Measurements from ENCODE around the gene ANKRD37. TPM values are rescaled to one million over a fixed set of nuclear protein-coding genes. Genes with fewer than 3 reads are reported as not detected.

The ANKRD37 gene
- total and polyA plus RNA-seq, 9 of the 15 experiments (the other 6 are each of a cell fraction or from before 2014, with no cell fraction given): 1.3 to 53.7 (median 3.6) TPM

GRCh38 chr4:185395956-185396723, 501 bp upstream of the ANKRD37 start (continued):
- TF ChIP-seq TCF7L2 (IDR thresholded peaks at IDR 0.05; ENCODE audit: low read depth, low read length) (no peak), ZNF511 (CRISPR knock-in tag; IDR thresholded peaks at IDR 0.05) (peak; percentile 92; the same call in 1 of the 2 replicates), RNF219 (CRISPR knock-in tag; IDR thresholded peaks at IDR 0.05) (no peak), E2F1 (CRISPR knock-in tag; IDR thresholded peaks at IDR 0.05) (peak; percentile 85), HDAC1 (IDR thresholded peaks at IDR 0.05) (peak in 1 of 2 experiments; percentile 98; a peak in 2 of 4 replicates), ZNF217 (CRISPR knock-in tag; IDR thresholded peaks at IDR 0.05) (no peak), ZNF57 (CRISPR knock-in tag; IDR thresholded peaks at IDR 0.05) (no peak), CBFA2T2 (conservative IDR thresholded peaks at IDR 0.05) (no peak), ELF1 (tag; IDR thresholded peaks at IDR 0.05) (peak; percentile 75), GMEB1 (CRISPR knock-in tag; IDR thresholded peaks at IDR 0.05) (peak; percentile 58), SIX5 (IDR thresholded peaks at IDR 0.05; ENCODE audit: borderline replicate concordance in 1 of 2, insufficient read depth in 1 of 2, low read depth in 1 of 2, low read length in 2 of 2) (no peak), TAF1 (IDR thresholded peaks at IDR 0.05; ENCODE audit: control insufficient read depth, extremely low read depth, insufficient read depth, low read length, severe bottlenecking) (peak; percentile 59), NR2C2 (CRISPR knock-in tag; IDR thresholded peaks at IDR 0.05) (no peak), NR2C2 (tag; IDR thresholded peaks at IDR 0.05) (peak; percentile 78), CEBPG (CRISPR knock-in tag; IDR thresholded peaks at IDR 0.05) (no peak), CEBPG (tag; conservative IDR thresholded peaks at IDR 0.05 in 1 of 2, IDR thresholded peaks at IDR 0.05 in 1 of 2) (no peak), ARID2 (IDR thresholded peaks at IDR 0.05) (no peak), GABPA (tag; conservative IDR thresholded peaks at IDR 0.05; ENCODE audit: low read depth) (peak; percentile 90), RBBP5 (IDR thresholded peaks at IDR 0.05; ENCODE audit: borderline replicate concordance, insufficient read depth, low read length, poor library complexity, severe bottlenecking) (peak; percentile 78), POLR2AphosphoS2 (IDR thresholded peaks at IDR 0.05; ENCODE audit: low read length) (peak; percentile 80), DACH1 (IDR thresholded peaks at IDR 0.05; ENCODE audit: partially characterized antibody) (no peak), NFIC (IDR thresholded peaks at IDR 0.05) (peak; percentile 66), PHTF2 (CRISPR knock-in tag; IDR thresholded peaks at IDR 0.05) (no peak)

All from K562 (cell line).